Fibroblast of pulmonary artery (primary cell): Measurements from ENCODE around the gene ADAM10.

Experiments
- DNase-seq: peaks from one replicate; pipeline ENCODE4 v3.0.0-alpha.2; 2010; ENCODE audit warnings: low read depth
- H3K4me3 ChIP-seq: replicated peaks from 2 replicates; pipeline ENCODE4 v1.5.1; 2011; ENCODE audit warnings: low read depth, mild to moderate bottlenecking, control low read depth, low read length, moderate library complexity
- CTCF ChIP-seq: IDR thresholded peaks from 2 replicates; pipeline ENCODE4 v1.5.1; 2011; ENCODE audit warnings: mild to moderate bottlenecking, control low read depth, low read length, inconsistent platforms; ENCODE audit errors: missing control alignments

ADAM10 gene

DNA sequence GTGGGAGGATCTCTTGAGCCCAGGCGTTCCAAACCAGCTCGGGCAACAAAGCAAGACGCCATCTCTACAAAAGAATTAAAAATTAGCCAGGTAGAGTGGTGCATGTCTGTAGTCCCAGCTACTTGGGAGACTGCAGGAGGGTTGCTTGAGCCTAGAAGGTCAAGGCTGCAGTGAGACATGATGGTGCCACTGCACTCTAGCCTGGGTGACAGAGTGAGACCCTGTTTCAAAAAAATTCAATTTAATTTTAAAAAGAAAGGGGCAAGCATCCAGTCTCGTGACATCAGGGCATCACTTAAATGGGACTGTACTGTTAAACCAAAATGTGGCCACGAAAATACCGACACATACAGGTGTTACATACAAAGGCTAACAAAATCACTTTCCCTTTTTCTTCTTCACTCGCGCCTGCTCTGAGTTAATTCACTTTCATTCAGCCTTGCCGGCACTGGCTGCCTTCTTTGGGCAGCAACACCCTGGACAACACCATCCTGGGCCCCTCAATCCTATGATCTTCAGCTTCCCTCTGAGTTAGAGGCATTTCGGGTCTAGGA is 196.1 kb downstream of the ADAM10 start:
- H3K4me3 ChIP-seq: no peak overlapping the region
- no peak for DNase-seq
- TF ChIP-seq CTCF: no peak

GRCh38 chr15:58552505-58553364 is 196.8 kb downstream of the ADAM10 start:
- DNase-seq: peak; percentile 34
- TF ChIP-seq CTCF: no peak
- no peak overlapping the region for H3K4me3 ChIP-seq

GRCh38 chr15:58551764-58552504 is 197.6 kb downstream of the ADAM10 start:
- DNase-seq: peak; percentile 95
- TF ChIP-seq CTCF: no peak
- H3K4me3 ChIP-seq: peak overlapping the region; percentile 28

DNA sequence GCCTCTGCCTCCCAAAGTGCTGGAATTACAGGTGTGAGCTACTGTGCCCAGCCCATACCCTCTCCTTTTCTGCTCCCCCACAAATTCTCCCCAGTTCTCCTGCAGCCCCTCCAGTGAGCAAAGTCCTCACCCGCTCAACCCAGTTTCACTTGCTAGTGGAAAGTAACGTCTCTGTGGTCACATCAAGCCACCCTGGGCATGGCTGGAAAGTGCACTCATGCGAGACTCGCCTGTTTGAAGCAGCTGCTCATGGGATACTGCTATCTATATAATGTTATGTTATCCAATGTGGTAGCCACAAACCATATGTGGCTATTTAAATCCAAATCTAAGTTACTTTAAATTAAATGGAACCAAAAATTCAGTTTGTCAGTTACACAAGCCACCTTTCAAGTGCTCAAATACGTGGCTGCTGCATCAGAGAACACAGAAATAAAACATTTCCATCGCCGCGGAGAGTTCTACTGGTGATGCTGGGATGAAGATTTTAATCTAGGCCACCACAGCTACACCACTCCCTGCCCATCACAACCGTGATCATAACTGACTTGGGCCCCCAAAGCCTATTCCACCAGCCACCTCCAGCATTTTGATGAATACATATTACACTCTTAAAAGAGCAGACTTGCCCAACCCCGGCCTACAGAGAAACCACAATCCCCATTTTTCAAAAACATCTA is 198.3 kb downstream of the ADAM10 start:
- no peak for DNase-seq
- TF ChIP-seq CTCF: no peak
- H3K4me3 ChIP-seq: no peak overlapping the region

DNA sequence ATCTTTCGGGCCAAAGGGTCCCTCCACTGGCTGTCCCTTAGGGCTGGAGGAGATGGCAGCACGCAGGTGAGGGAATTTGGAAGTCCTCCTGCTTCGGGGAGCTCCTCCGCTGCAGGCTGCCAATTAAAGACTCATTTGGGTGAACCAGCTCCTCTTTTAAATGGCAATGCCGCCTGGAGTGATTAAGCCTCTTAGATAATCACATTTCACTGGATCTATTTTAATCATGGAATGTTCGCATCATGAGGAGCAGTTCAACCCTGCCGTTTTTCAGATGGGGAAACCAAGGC is 199.8 kb downstream of the ADAM10 start:
- DNase-seq: no peak

More for the DNA sequence above, 199.8 kb downstream of the ADAM10 start:
- H3K4me3 ChIP-seq: no peak overlapping the region
- no peak for TF ChIP-seq CTCF
